Measurements from ENCODE around the gene EGFL8.

EGFL8 gene

GRCh38 chr6:32152769-32153563 is 11.4 kb upstream of the EGFL8 start:
- Histone ChIP-seq H3K4me3 (ENCODE audit: low read length) (peak overlapping the region; percentile 68; the same call in 1 of the 2 replicates), H3K27ac (ENCODE audit: low read length) (no peak overlapping the region), H3K27me3 (ENCODE audit: control insufficient read depth, insufficient read depth, low read length) (no peaks in the 10 kb centered on the region), H3K36me3 (ENCODE audit: control insufficient read depth, insufficient read depth, low read length) (no peaks in the 10 kb centered on the region), H3K9me3 (ENCODE audit: control insufficient read depth, insufficient read depth, low read length) (no peaks in the 10 kb centered on the region), H3K4me1 (ENCODE audit: control insufficient read depth, insufficient read depth, low read length) (peaks cover 9% of the 10 kb centered on the region)
- WGBS (ENCODE audit: insufficient coverage, insufficient read length): no CpG with 5 or more reads among the region's 35 CpGs
- DNase-seq (ENCODE audit: low read depth, low spot score): no peak

GRCh38 chr6:32153564-32154513 is 10.6 kb upstream of the EGFL8 start, which contains the start of gene PPT2:
PPT2 (plus strand) TSS chr6:32154141; CDS start chr6:32154595, 454 bp downstream.
- Histone ChIP-seq H3K27ac (ENCODE audit: low read length) (no peak within 1 kb of the TSS), H3K9me3 (ENCODE audit: control insufficient read depth, insufficient read depth, low read length) (no peaks in the 10 kb centered on the region), H3K4me3 (ENCODE audit: low read length) (peak within 1 kb of the TSS; percentile 68; the same call in 1 of the 2 replicates), H3K36me3 (ENCODE audit: control insufficient read depth, insufficient read depth, low read length) (no peaks in the 10 kb centered on the region), H3K4me1 (ENCODE audit: control insufficient read depth, insufficient read depth, low read length) (peaks cover 9% of the 10 kb centered on the region), H3K27me3 (ENCODE audit: control insufficient read depth, insufficient read depth, low read length) (no peaks in the 10 kb centered on the region)
- DNase-seq (ENCODE audit: low read depth, low spot score): no peak
- whole genome bisulfite sequencing (ENCODE audit: insufficient coverage, insufficient read length): no CpG with 5 or more reads among the region's 52 CpGs

GRCh38 chr6:32154514-32155161 is 9.8 kb upstream of the EGFL8 start:
- Histone ChIP-seq H3K4me1 (ENCODE audit: control insufficient read depth, insufficient read depth, low read length) (peaks cover 6% of the 10 kb centered on the region), H3K4me3 (ENCODE audit: low read length) (peak overlapping the region; percentile 68; the same call in 1 of the 2 replicates), H3K27me3 (ENCODE audit: control insufficient read depth, insufficient read depth, low read length) (no peaks in the 10 kb centered on the region), H3K36me3 (ENCODE audit: control insufficient read depth, insufficient read depth, low read length) (no peaks in the 10 kb centered on the region), H3K9me3 (ENCODE audit: control insufficient read depth, insufficient read depth, low read length) (no peaks in the 10 kb centered on the region), H3K27ac (ENCODE audit: low read length) (no peak overlapping the region)
- no CpG with 5 or more reads among the region's 34 CpGs for WGBS (ENCODE audit: insufficient coverage, insufficient read length)
- DNase-seq (ENCODE audit: low read depth, low spot score): no peak

- WGBS (ENCODE audit: insufficient coverage, insufficient read length): no CpG with 5 or more reads among the region's 9 CpGs
- H3K27me3 ChIP-seq (ENCODE audit: control insufficient read depth, insufficient read depth, low read length): no peaks in the 10 kb centered on the region
- H3K27ac ChIP-seq (ENCODE audit: low read length): no peak overlapping the region
Measured at GRCh38 chr6:32156891-32157290, 7.5 kb upstream of the EGFL8 start.

GRCh38 chr6:32158052-32158451 is 6.3 kb upstream of the EGFL8 start:
- no peak overlapping the region for H3K4me3 ChIP-seq (ENCODE audit: low read length)
- no peaks in the 10 kb centered on the region; the same call in 1 of the 2 replicates for H3K36me3 ChIP-seq (ENCODE audit: control insufficient read depth, insufficient read depth, low read length)
- no peak overlapping the region for H3K27ac ChIP-seq (ENCODE audit: low read length)
- no peaks in the 10 kb centered on the region for H3K4me1 ChIP-seq (ENCODE audit: control insufficient read depth, insufficient read depth, low read length)
- no peaks in the 10 kb centered on the region for H3K27me3 ChIP-seq (ENCODE audit: control insufficient read depth, insufficient read depth, low read length)
- DNase-seq (ENCODE audit: low read depth, low spot score): no peak
- no peaks in the 10 kb centered on the region for H3K9me3 ChIP-seq (ENCODE audit: control insufficient read depth, insufficient read depth, low read length)

More at GRCh38 chr6:32156891-32157290, 7.5 kb upstream of the EGFL8 start:
- H3K4me1 ChIP-seq (ENCODE audit: control insufficient read depth, insufficient read depth, low read length): peaks cover 2% of the 10 kb centered on the region; the same call in 1 of the 2 replicates
- no peaks in the 10 kb centered on the region for H3K9me3 ChIP-seq (ENCODE audit: control insufficient read depth, insufficient read depth, low read length)
- DNase-seq (ENCODE audit: low read depth, low spot score): no peak
- H3K4me3 ChIP-seq (ENCODE audit: low read length): no peak overlapping the region
- H3K36me3 ChIP-seq (ENCODE audit: control insufficient read depth, insufficient read depth, low read length): no peaks in the 10 kb centered on the region

GRCh38 chr6:32163559-32164258 is 686 bp upstream of the EGFL8 start:
- H3K27me3 ChIP-seq (ENCODE audit: control insufficient read depth, insufficient read depth, low read length): no peaks in the 10 kb centered on the region
- no peak overlapping the region for H3K4me3 ChIP-seq (ENCODE audit: low read length)
- no peak overlapping the region for H3K27ac ChIP-seq (ENCODE audit: low read length)
- H3K4me1 ChIP-seq (ENCODE audit: control insufficient read depth, insufficient read depth, low read length): peaks cover 2% of the 10 kb centered on the region; the same call in 1 of the 2 replicates
- H3K36me3 ChIP-seq (ENCODE audit: control insufficient read depth, insufficient read depth, low read length): peaks cover 4% of the 10 kb centered on the region; the same call in 1 of the 2 replicates
- DNase-seq (ENCODE audit: low read depth, low spot score): no peak
- no peaks in the 10 kb centered on the region for H3K9me3 ChIP-seq (ENCODE audit: control insufficient read depth, insufficient read depth, low read length)
- WGBS (ENCODE audit: insufficient coverage, insufficient read length): no CpG with 5 or more reads among the region's 7 CpGs

- WGBS (ENCODE audit: insufficient coverage, insufficient read length): no CpG with 5 or more reads among the region's 30 CpGs
- no peak overlapping the region for H3K27ac ChIP-seq (ENCODE audit: low read length)
- no peak overlapping the region for H3K4me3 ChIP-seq (ENCODE audit: low read length)
- peaks cover 22% of the 10 kb centered on the region; the same call in 1 of the 2 replicates for H3K36me3 ChIP-seq (ENCODE audit: control insufficient read depth, insufficient read depth, low read length)
- no peaks in the 10 kb centered on the region for H3K27me3 ChIP-seq (ENCODE audit: control insufficient read depth, insufficient read depth, low read length)
- H3K4me1 ChIP-seq (ENCODE audit: control insufficient read depth, insufficient read depth, low read length): peaks cover 2% of the 10 kb centered on the region; the same call in 1 of the 2 replicates
- DNase-seq (ENCODE audit: low read depth, low spot score): no peak
- no peaks in the 10 kb centered on the region for H3K9me3 ChIP-seq (ENCODE audit: control insufficient read depth, insufficient read depth, low read length)
Measured at GRCh38 chr6:32166411-32167061, 2.1 kb downstream of the EGFL8 start.

GRCh38 chr6:32167154-32167760 is 2.9 kb downstream of the EGFL8 start:
- Histone ChIP-seq H3K4me1 (ENCODE audit: control insufficient read depth, insufficient read depth, low read length) (peaks cover 2% of the 10 kb centered on the region; the same call in 1 of the 2 replicates), H3K36me3 (ENCODE audit: control insufficient read depth, insufficient read depth, low read length) (peaks cover 22% of the 10 kb centered on the region; the same call in 1 of the 2 replicates), H3K27me3 (ENCODE audit: control insufficient read depth, insufficient read depth, low read length) (no peaks in the 10 kb centered on the region), H3K27ac (ENCODE audit: low read length) (no peak overlapping the region), H3K4me3 (ENCODE audit: low read length) (no peak overlapping the region), H3K9me3 (ENCODE audit: control insufficient read depth, insufficient read depth, low read length) (no peaks in the 10 kb centered on the region)
- no peak for DNase-seq (ENCODE audit: low read depth, low spot score)
- no CpG with 5 or more reads among the region's 32 CpGs for WGBS (ENCODE audit: insufficient coverage, insufficient read length)

GRCh38 chr6:32167761-32168262 is 3.4 kb downstream of the EGFL8 start:
- peaks cover 22% of the 10 kb centered on the region; the same call in 1 of the 2 replicates for H3K36me3 ChIP-seq (ENCODE audit: control insufficient read depth, insufficient read depth, low read length)
- no CpG with 5 or more reads among the region's 6 CpGs for WGBS (ENCODE audit: insufficient coverage, insufficient read length)
- H3K4me3 ChIP-seq (ENCODE audit: low read length): no peak overlapping the region
- H3K27me3 ChIP-seq (ENCODE audit: control insufficient read depth, insufficient read depth, low read length): no peaks in the 10 kb centered on the region
- H3K9me3 ChIP-seq (ENCODE audit: control insufficient read depth, insufficient read depth, low read length): no peaks in the 10 kb centered on the region
- DNase-seq (ENCODE audit: low read depth, low spot score): no peak
- no peak overlapping the region for H3K27ac ChIP-seq (ENCODE audit: low read length)
- peaks cover 2% of the 10 kb centered on the region for H3K4me1 ChIP-seq (ENCODE audit: control insufficient read depth, insufficient read depth, low read length)
